ENCODE measurements around the gene FOLR3. TPM values are rescaled to one million over a fixed set of nuclear protein-coding genes. Genes with fewer than 3 reads are reported as not detected.

FOLR3 gene
- total and polyA plus RNA-seq, 2 experiments from 2014 or later, result 0.43 to 1.8 TPM

GRCh38 chr11:72100009-72100408 is 35.5 kb upstream of the FOLR3 start:
- WGBS, 2 experiments (ENCODE audit: low coverage in 1 of 2, low lambda C conversion rate in 2 of 2, missing lambda C conversion rate in 2 of 2), result 66 to 72% methylated on average over 3 of the region's 3 CpGs
- no peak for DNase-seq
- Histone ChIP-seq H3K36me3 (ENCODE audit: low read depth) (peaks cover 17% of the 10 kb centered on the region; the same call in 1 of the 2 replicates), H3K4me3 (no peak overlapping the region), H3K9ac (no peak overlapping the region), H2AFZ (no peak overlapping the region), H3K9me2 (ENCODE audit: insufficient read depth) (no peaks in the 10 kb centered on the region), H3K9me3 (ENCODE audit: low read depth) (no peaks in the 10 kb centered on the region), H4K20me1 (ENCODE audit: insufficient read depth) (no peaks in the 10 kb centered on the region), H3F3A (ENCODE audit: insufficient read depth) (peaks cover 11% of the 10 kb centered on the region), H3K4me2 (ENCODE audit: unreplicated experiment) (no peak overlapping the region), H3K79me2 (ENCODE audit: insufficient read depth) (peaks cover 44% of the 10 kb centered on the region), H3K4me1 (ENCODE audit: insufficient read depth) (peaks cover 21% of the 10 kb centered on the region), H3K27me3 (replicated peaks; ENCODE audit: insufficient read depth) (no peaks in the 10 kb centered on the region), H3K27ac (no peak overlapping the region)
- in situ Hi-C loops (cut with MboI), result no loop called here
- TF ChIP-seq EZH2phosphoT487 (IDR thresholded peaks at IDR 0.05; ENCODE audit: insufficient read depth, low read depth) (no peak), EZH2 (IDR thresholded peaks at IDR 0.05; ENCODE audit: insufficient read depth, poor library complexity, severe bottlenecking) (no peak)

GRCh38 chr11:72100462-72100861 is 35.1 kb upstream of the FOLR3 start:
- Histone ChIP-seq H3K9me2 (ENCODE audit: insufficient read depth) (no peaks in the 10 kb centered on the region), H3K36me3 (ENCODE audit: low read depth) (peaks cover 17% of the 10 kb centered on the region; the same call in 1 of the 2 replicates), H3F3A (ENCODE audit: insufficient read depth) (peaks cover 11% of the 10 kb centered on the region), H3K9ac (peak overlapping the region; percentile 94; the same call in 1 of the 2 replicates), H4K20me1 (ENCODE audit: insufficient read depth) (no peaks in the 10 kb centered on the region), H3K27me3 (replicated peaks; ENCODE audit: insufficient read depth) (no peaks in the 10 kb centered on the region), H2AFZ (no peak overlapping the region), H3K4me3 (no peak overlapping the region), H3K4me1 (ENCODE audit: insufficient read depth) (peaks cover 21% of the 10 kb centered on the region), H3K27ac (no peak overlapping the region), H3K79me2 (ENCODE audit: insufficient read depth) (peaks cover 44% of the 10 kb centered on the region), H3K9me3 (ENCODE audit: low read depth) (no peaks in the 10 kb centered on the region), H3K4me2 (ENCODE audit: unreplicated experiment) (peak overlapping the region; percentile 12)
- peak; percentile 27 for DNase-seq
- in situ Hi-C loops (cut with MboI), result no loop called here
- TF ChIP-seq EZH2 (IDR thresholded peaks at IDR 0.05; ENCODE audit: insufficient read depth, poor library complexity, severe bottlenecking) (no peak), EZH2phosphoT487 (IDR thresholded peaks at IDR 0.05; ENCODE audit: insufficient read depth, low read depth) (no peak)
- 100% methylated on average over 1 of the region's 1 CpG for WGBS, 2 experiments (ENCODE audit: low coverage in 1 of 2, low lambda C conversion rate in 2 of 2, missing lambda C conversion rate in 2 of 2)

- Histone ChIP-seq H3K27ac (peak overlapping the region; percentile 84), H3K9me3 (ENCODE audit: low read depth) (no peaks in the 10 kb centered on the region), H3K4me2 (ENCODE audit: unreplicated experiment) (peak overlapping the region; percentile 94), H3K4me1 (ENCODE audit: insufficient read depth) (peaks cover 21% of the 10 kb centered on the region), H3K4me3 (peak overlapping the region; percentile 97), H3K27me3 (replicated peaks; ENCODE audit: insufficient read depth) (no peaks in the 10 kb centered on the region), H3K9ac (peak overlapping the region; percentile 94), H4K20me1 (ENCODE audit: insufficient read depth) (no peaks in the 10 kb centered on the region), H3K36me3 (ENCODE audit: low read depth) (peaks cover 10% of the 10 kb centered on the region; the same call in 1 of the 2 replicates), H3K79me2 (ENCODE audit: insufficient read depth) (peaks cover 44% of the 10 kb centered on the region), H3F3A (ENCODE audit: insufficient read depth) (peaks cover 11% of the 10 kb centered on the region), H2AFZ (peak overlapping the region; percentile 59; the same call in 1 of the 2 replicates), H3K9me2 (ENCODE audit: insufficient read depth) (no peaks in the 10 kb centered on the region)
- 47 to 48% methylated on average over 4 of the region's 4 CpGs for WGBS, 2 experiments (ENCODE audit: low coverage in 1 of 2, low lambda C conversion rate in 2 of 2, missing lambda C conversion rate in 2 of 2)
- TF ChIP-seq EZH2phosphoT487 (IDR thresholded peaks at IDR 0.05; ENCODE audit: insufficient read depth, low read depth) (no peak), EZH2 (IDR thresholded peaks at IDR 0.05; ENCODE audit: insufficient read depth, poor library complexity, severe bottlenecking) (no peak)
- in situ Hi-C loops (cut with MboI), result no loop called here
- peak; percentile 27 for DNase-seq
Measured at GRCh38 chr11:72102162-72102561, 33.4 kb upstream of the FOLR3 start.

- H3K4me2 ChIP-seq (ENCODE audit: unreplicated experiment), result peak overlapping the region; percentile 94
- H3K27ac ChIP-seq, result peak overlapping the region; percentile 84
- in situ Hi-C loops (cut with MboI), result no loop called here
- peak overlapping the region; percentile 59 for H2AFZ ChIP-seq
- H3F3A ChIP-seq (ENCODE audit: insufficient read depth), result peaks cover 11% of the 10 kb centered on the region
- TF ChIP-seq EZH2 (IDR thresholded peaks at IDR 0.05; ENCODE audit: insufficient read depth, poor library complexity, severe bottlenecking) (no peak), EZH2phosphoT487 (IDR thresholded peaks at IDR 0.05; ENCODE audit: insufficient read depth, low read depth) (no peak)
- DNase-seq, result no peak
- H4K20me1 ChIP-seq (ENCODE audit: insufficient read depth), result no peaks in the 10 kb centered on the region
- peaks cover 6% of the 10 kb centered on the region; the same call in 1 of the 2 replicates for H3K36me3 ChIP-seq (ENCODE audit: low read depth)
- WGBS, 2 experiments (ENCODE audit: low coverage in 1 of 2, low lambda C conversion rate in 2 of 2, missing lambda C conversion rate in 2 of 2), result 1% methylated on average over 9 of the region's 9 CpGs
- H3K9me2 ChIP-seq (ENCODE audit: insufficient read depth), result no peaks in the 10 kb centered on the region
- no peaks in the 10 kb centered on the region for H3K27me3 ChIP-seq (replicated peaks; ENCODE audit: insufficient read depth)
- H3K9ac ChIP-seq, result peak overlapping the region; percentile 94
- H3K4me1 ChIP-seq (ENCODE audit: insufficient read depth), result peaks cover 21% of the 10 kb centered on the region
- H3K4me3 ChIP-seq, result peak overlapping the region; percentile 97
- no peaks in the 10 kb centered on the region for H3K9me3 ChIP-seq (ENCODE audit: low read depth)
- peaks cover 44% of the 10 kb centered on the region for H3K79me2 ChIP-seq (ENCODE audit: insufficient read depth)
Measured at GRCh38 chr11:72102631-72102945, 32.9 kb upstream of the FOLR3 start.
